ENCODE results near the gene TRIM46. TPM values are rescaled to one million over a fixed set of nuclear protein-coding genes. Genes with fewer than 3 reads are reported as not detected.
"Not testable (repeated sequence)": the region's sequence is repeated elsewhere in the genome, so short reads cannot be mapped to it uniquely, and the experiment has no call there.

TRIM46 gene
- total RNA-seq, 1 donor from 2014 or later = 1.2 TPM

DNA sequence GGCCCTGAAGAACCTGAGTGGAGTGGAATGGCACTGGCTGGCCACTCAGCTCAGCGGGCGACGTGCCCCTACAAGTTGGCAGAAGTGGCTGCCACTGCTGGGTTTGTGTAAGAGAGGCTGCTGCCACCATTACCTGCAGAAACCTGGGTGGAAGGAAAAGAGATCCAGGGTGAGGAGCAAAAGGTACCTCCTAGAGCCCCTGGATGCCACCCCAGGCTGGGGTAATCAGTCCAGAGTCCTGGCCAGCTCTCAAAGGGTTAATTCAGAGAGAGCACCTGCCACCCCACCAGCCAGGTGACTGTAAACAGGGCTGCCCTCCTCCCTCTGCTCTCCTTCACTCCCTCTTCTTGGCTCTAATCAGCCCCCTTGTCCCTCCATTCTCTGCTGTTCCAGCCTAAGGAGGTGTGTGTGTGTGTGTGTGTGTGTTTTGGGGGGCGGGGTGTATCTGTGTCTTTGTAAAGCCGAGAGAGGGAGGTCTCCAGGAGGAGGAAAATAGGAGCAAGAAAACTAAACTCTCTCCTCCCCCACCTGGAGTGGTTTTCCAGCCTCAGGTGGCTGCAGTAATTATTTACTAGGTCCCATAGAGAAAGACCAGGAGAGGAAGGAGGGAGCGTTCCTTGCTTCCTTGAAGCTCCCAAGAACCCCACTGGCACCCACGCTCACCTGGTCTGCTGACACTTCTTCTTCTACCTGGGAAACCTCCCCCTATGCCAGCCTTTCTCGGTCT, 12.6 kb downstream of the TRIM46 start:
- Mint-ChIP-seq H3K4me3 (no peak overlapping the region), H3K36me3 (ENCODE audit: low read depth) (no peaks in the 10 kb centered on the region), H3K27ac (no peak overlapping the region), H3K27me3 (no peaks in the 10 kb centered on the region), H3K9me3 (no peaks in the 10 kb centered on the region), H3K4me1 (peaks cover 28% of the 10 kb centered on the region)
- no peak for DNase-seq
- ATAC-seq (ENCODE audit: low read depth) = no peak
- TF ChIP-seq, protein P1, sequence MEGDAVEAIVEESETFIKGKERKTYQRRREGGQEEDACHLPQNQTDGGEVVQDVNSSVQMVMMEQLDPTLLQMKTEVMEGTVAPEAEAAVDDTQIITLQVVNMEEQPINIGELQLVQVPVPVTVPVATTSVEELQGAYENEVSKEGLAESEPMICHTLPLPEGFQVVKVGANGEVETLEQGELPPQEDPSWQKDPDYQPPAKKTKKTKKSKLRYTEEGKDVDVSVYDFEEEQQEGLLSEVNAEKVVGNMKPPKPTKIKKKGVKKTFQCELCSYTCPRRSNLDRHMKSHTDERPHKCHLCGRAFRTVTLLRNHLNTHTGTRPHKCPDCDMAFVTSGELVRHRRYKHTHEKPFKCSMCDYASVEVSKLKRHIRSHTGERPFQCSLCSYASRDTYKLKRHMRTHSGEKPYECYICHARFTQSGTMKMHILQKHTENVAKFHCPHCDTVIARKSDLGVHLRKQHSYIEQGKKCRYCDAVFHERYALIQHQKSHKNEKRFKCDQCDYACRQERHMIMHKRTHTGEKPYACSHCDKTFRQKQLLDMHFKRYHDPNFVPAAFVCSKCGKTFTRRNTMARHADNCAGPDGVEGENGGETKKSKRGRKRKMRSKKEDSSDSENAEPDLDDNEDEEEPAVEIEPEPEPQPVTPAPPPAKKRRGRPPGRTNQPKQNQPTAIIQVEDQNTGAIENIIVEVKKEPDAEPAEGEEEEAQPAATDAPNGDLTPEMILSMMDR (IDR thresholded peaks at IDR 0.05) = no peak
- intact Hi-C loops (cut with micrococcal nuclease) = no loop called here
- ChIA-PET CTCF (interaction anchor here (1.9 to 3.2 kb wide), 3 partner anchors 8 to 13 kb away, joined by 6 to 15 read pairs (median 13); partner anchors contain the start of gene KRTCAP2), POLR2A (interaction anchor here (0.6 to 3.1 kb wide), 2 partner anchors 8 to 798 kb away, joined by 5 to 25 read pairs; no protein-coding TSS in a partner anchor)

DNA sequence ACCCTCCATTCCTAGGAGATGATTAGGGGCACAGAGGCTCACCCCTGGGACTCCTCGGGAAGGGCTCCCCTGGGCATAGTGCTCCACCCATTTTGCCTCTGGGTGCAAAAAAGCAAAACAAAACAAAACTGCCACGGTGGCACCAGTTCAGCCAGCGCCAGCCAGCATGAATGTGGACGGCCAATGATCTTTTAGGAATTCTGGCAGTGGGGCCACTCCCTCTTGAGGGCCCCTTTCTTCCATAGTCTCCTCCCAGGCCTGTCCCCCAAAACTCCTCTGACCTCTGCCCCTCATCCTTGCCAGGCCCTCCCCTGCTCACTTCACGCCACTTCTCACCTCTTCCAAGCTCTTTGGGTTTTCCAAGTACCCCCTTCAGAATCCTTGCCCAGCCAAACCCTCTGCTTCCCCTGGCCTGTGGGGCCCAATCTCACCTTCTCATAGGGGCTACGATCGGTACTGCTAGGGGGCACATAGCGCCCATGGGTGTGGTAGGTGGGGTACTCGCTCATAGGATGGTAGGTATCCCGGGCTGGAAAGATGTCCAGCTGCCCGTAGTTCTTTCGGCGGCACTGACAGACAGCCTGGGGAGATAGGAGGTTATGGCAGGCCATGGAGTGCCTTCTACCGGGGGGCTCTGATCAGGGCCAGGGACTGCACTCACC, 13.3 kb downstream of the TRIM46 start:
- Mint-ChIP-seq H3K4me3 (no peak overlapping the region), H3K27ac (no peak overlapping the region), H3K9me3 (no peaks in the 10 kb centered on the region), H3K4me1 (peaks cover 29% of the 10 kb centered on the region), H3K27me3 (no peaks in the 10 kb centered on the region), H3K36me3 (ENCODE audit: low read depth) (no peaks in the 10 kb centered on the region)
- intact Hi-C loops (cut with micrococcal nuclease) = no loop called here
- TF ChIP-seq, protein P1 (IDR thresholded peaks at IDR 0.05) = no peak
- CTCF ChIA-PET = no interaction called here
- DNase-seq = no peak
- no peak for ATAC-seq (ENCODE audit: low read depth)
- POLR2A ChIA-PET = interaction anchor here (0.6 kb wide), 1 partner anchor 798 kb away, joined by 5 read pairs; no protein-coding TSS in a partner anchor

DNA sequence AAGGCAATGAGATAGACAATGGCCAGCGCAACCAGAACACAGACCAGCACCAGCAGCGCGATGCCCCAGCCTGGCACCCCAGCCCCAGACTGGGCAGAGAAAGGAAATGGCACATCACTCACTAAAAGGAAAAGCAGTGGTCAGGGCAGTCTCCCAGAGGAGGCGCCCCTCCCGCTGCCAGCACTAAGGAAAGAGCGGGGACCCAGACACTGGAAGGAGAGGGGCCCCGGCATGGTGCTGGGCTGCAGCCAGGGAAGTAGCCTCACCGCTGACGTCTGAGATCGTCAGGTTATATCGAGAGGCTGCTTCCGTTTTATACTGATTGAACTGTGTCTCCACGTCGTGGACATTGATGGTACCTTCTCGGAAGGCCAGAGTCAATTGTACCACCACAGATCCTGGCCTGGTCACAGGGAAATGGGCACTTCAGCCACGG, 13.8 kb downstream of the TRIM46 start:
- no peak overlapping the region for H3K27ac Mint-ChIP-seq
- H3K36me3 Mint-ChIP-seq (ENCODE audit: low read depth) = no peaks in the 10 kb centered on the region
- no peaks in the 10 kb centered on the region for H3K27me3 Mint-ChIP-seq
- no peaks in the 10 kb centered on the region for H3K9me3 Mint-ChIP-seq
- TF ChIP-seq, protein P1 (IDR thresholded peaks at IDR 0.05) = no peak
- H3K4me1 Mint-ChIP-seq = peaks cover 34% of the 10 kb centered on the region
- POLR2A ChIA-PET = no interaction called here
- intact Hi-C loops (cut with micrococcal nuclease) = no loop called here
- CTCF ChIA-PET = no interaction called here
- H3K4me3 Mint-ChIP-seq = no peak overlapping the region
- ATAC-seq (ENCODE audit: low read depth) = no peak
- no peak for DNase-seq

DNA sequence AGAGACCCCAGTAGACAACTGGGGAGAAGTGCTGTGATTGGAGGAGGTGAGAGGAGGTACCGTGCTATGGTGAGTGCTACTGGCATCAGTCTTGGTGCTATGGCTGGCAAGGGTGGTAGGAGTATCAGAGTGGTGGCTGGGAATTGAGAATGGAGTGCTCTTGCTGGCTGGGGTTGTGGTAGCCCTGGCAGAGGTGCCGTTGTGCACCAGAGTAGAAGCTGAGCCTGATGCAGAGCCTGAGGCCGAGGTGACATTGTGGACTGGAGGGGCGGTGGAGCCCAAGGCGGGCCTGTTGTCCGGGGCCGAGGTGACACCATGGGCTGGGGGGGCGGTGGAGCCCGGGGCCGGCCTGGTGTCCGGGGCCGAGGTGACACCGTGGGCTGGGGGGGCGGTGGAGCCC, 14.6 kb downstream of the TRIM46 start:
- Mint-ChIP-seq H3K27me3 (no peaks in the 10 kb centered on the region), H3K4me3 (no peak overlapping the region), H3K4me1 (peaks cover 39% of the 10 kb centered on the region), H3K36me3 (ENCODE audit: low read depth) (no peaks in the 10 kb centered on the region), H3K27ac (no peak overlapping the region), H3K9me3 (no peaks in the 10 kb centered on the region)
- TF ChIP-seq, protein P1 (IDR thresholded peaks at IDR 0.05) = no peak
- ATAC-seq (ENCODE audit: low read depth) (no peak), DNase-seq (no peak)
- ChIA-PET POLR2A (no interaction called here), CTCF (no interaction called here)
- intact Hi-C loops (cut with micrococcal nuclease) = no loop called here

DNA sequence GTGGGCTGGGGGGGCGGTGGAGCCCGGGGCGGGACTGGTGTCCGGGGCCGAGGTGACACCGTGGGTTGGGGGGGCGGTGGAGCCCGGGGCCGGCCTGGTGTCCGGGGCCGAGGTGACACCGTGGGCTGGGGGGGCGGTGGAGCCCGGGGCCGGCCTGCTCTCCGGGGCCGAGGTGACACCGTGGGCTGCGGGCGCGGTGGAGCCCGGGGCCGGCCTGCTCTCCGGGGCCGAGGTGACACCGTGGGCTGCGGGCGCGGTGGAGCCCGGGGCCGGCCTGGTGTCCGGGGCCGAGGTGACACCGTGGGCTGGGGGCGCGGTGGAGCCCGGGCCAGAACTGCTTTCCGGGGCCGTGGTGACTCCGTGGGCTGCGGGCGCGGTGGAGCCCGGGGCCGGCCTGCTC, 16.3 kb downstream of the TRIM46 start:
- CTCF ChIA-PET; ATAC-seq (ENCODE audit: low read depth); H3K27ac Mint-ChIP-seq; H3K36me3 Mint-ChIP-seq (ENCODE audit: low read depth); DNase-seq; H3K4me3 Mint-ChIP-seq; POLR2A ChIA-PET; H3K9me3 Mint-ChIP-seq; H3K27me3 Mint-ChIP-seq: not testable (repeated sequence)
- H3K4me1 Mint-ChIP-seq = peaks cover 41% of the 10 kb centered on the region
- intact Hi-C loops (cut with micrococcal nuclease) = loop anchor here (5.0 kb wide), 2 partner anchors 37 to 132 kb away; partner anchors contain the start of gene RUSC1
